WTC11 (cell line): Measurements from ENCODE around the gene ERF. TPM values are rescaled to one million over a fixed set of nuclear protein-coding genes. Genes with fewer than 3 reads are reported as not detected.

Experiments
- AR ChIP-seq: fragments of 250-450 bp; sonication (Bioruptor Pico); IDR thresholded peaks from 2 replicates; pipeline ENCODE4 v1.9.0; 2021; ENCODE audit warnings: mild to moderate bottlenecking
- E2F5 ChIP-seq: sonication (generic); formaldehyde crosslinking; IDR thresholded peaks from 2 replicates; pipeline ENCODE4 v1.8.1; 2022; ENCODE audit warnings: mild to moderate bottlenecking, moderate library complexity, missing genetic modification reagents
- ELF4 ChIP-seq: sonication (generic); formaldehyde crosslinking; IDR thresholded peaks from 2 replicates; pipeline ENCODE4 v1.8.1; 2022; ENCODE audit warnings: low read depth, mild to moderate bottlenecking, moderate library complexity, missing genetic modification reagents
- FOXK1 ChIP-seq: sonication (generic); formaldehyde crosslinking; IDR thresholded peaks from 2 replicates; pipeline ENCODE4 v1.8.0; 2022; ENCODE audit warnings: mild to moderate bottlenecking, moderate library complexity, missing genetic modification reagents
- GABPB1 ChIP-seq: sonication (generic); formaldehyde crosslinking; IDR thresholded peaks from 2 replicates; pipeline ENCODE4 v1.8.1; 2023; ENCODE audit warnings: mild to moderate bottlenecking, missing genetic modification reagents
- HMGA2 ChIP-seq: fragments of 250-450 bp; sonication (Bioruptor Pico); IDR thresholded peaks from 2 replicates; pipeline ENCODE4 v1.4.0; 2021; ENCODE audit warnings: mild to moderate bottlenecking, moderate library complexity
- JUN ChIP-seq: sonication (generic); formaldehyde crosslinking; IDR thresholded peaks from 2 replicates; pipeline ENCODE4 v1.8.0; 2023; ENCODE audit warnings: mild to moderate bottlenecking, missing genetic modification reagents
- MXD4 ChIP-seq: fragments of 250-450 bp; sonication (Bioruptor Pico); IDR thresholded peaks from 2 replicates; pipeline ENCODE4 v1.8.0; 2021; ENCODE audit warnings: mild to moderate bottlenecking, moderate library complexity, borderline replicate concordance
- MYBL2 ChIP-seq: sonication (generic); formaldehyde crosslinking; IDR thresholded peaks from 2 replicates; pipeline ENCODE4 v1.8.1; 2023; ENCODE audit warnings: mild to moderate bottlenecking, moderate library complexity, missing genetic modification reagents
- NR2C2 ChIP-seq: sonication (generic); formaldehyde crosslinking; IDR thresholded peaks from 2 replicates; pipeline ENCODE4 v1.8.0; 2022; ENCODE audit warnings: mild to moderate bottlenecking, missing genetic modification reagents
- NR3C1 ChIP-seq: sonication (generic); formaldehyde crosslinking; conservative IDR thresholded peaks from 2 replicates; pipeline ENCODE4 v1.8.1; 2023; ENCODE audit warnings: low read depth, mild to moderate bottlenecking, missing genetic modification reagents
- TEAD4 ChIP-seq: sonication (generic); formaldehyde crosslinking; IDR thresholded peaks from 2 replicates; pipeline ENCODE4 v1.8.0; 2022; ENCODE audit warnings: mild to moderate bottlenecking, missing genetic modification reagents
- USF2 ChIP-seq: sonication (generic); formaldehyde crosslinking; IDR thresholded peaks from 2 replicates; pipeline ENCODE4 v1.8.1; 2023; ENCODE audit warnings: mild to moderate bottlenecking, missing genetic modification reagents, moderate library complexity
- ZNF219 ChIP-seq: sonication (generic); formaldehyde crosslinking; IDR thresholded peaks from 2 replicates; pipeline ENCODE4 v1.8.0; 2023; ENCODE audit warnings: missing genetic modification reagents, mild to moderate bottlenecking, borderline replicate concordance
- ZNF232 ChIP-seq: sonication (generic); formaldehyde crosslinking; IDR thresholded peaks from 2 replicates; pipeline ENCODE4 v1.8.0; 2022; ENCODE audit warnings: mild to moderate bottlenecking, missing genetic modification reagents
- ZNF425 ChIP-seq: fragments of 250-450 bp; sonication (Bioruptor Pico); conservative IDR thresholded peaks from 2 replicates; pipeline ENCODE4 v1.9.0; 2021; ENCODE audit warnings: mild to moderate bottlenecking
- ZNF532 ChIP-seq: fragments of 250-450 bp; sonication (Bioruptor Pico); IDR thresholded peaks from 2 replicates; pipeline ENCODE4 v1.9.0; 2021; ENCODE audit warnings: mild to moderate bottlenecking, borderline replicate concordance
- total RNA-seq: library from RNA; stranded (reverse); gene quantifications from 3 replicates; pipeline ENCODE4 v1.2.3, GENCODE V29; 2021
- TF ChIP-seq, protein P1 (sequence below): sonication (generic); formaldehyde crosslinking; IDR thresholded peaks from 2 replicates; pipeline ENCODE4 v1.8.0; 2022; ENCODE audit warnings: mild to moderate bottlenecking, missing genetic modification reagents
- TF ChIP-seq, protein P2 (sequence below): sonication (generic); formaldehyde crosslinking; IDR thresholded peaks from 2 replicates; pipeline ENCODE4 v1.8.1; 2023; ENCODE audit warnings: mild to moderate bottlenecking, moderate library complexity, missing genetic modification reagents
- TF ChIP-seq, protein P3 (sequence below): sonication (generic); formaldehyde crosslinking; IDR thresholded peaks from 2 replicates; pipeline ENCODE4 v1.8.1; 2022; ENCODE audit warnings: low read depth, missing genetic modification reagents, borderline replicate concordance
- TF ChIP-seq, protein P4 (sequence below): fragments of 250-450 bp; sonication (Bioruptor Pico); IDR thresholded peaks from 2 replicates; pipeline ENCODE4 v1.8.0; 2021; ENCODE audit warnings: mild to moderate bottlenecking

Gene ERF
- total RNA-seq, 1 experiment from 2014 or later: 65.9 TPM

DNA sequence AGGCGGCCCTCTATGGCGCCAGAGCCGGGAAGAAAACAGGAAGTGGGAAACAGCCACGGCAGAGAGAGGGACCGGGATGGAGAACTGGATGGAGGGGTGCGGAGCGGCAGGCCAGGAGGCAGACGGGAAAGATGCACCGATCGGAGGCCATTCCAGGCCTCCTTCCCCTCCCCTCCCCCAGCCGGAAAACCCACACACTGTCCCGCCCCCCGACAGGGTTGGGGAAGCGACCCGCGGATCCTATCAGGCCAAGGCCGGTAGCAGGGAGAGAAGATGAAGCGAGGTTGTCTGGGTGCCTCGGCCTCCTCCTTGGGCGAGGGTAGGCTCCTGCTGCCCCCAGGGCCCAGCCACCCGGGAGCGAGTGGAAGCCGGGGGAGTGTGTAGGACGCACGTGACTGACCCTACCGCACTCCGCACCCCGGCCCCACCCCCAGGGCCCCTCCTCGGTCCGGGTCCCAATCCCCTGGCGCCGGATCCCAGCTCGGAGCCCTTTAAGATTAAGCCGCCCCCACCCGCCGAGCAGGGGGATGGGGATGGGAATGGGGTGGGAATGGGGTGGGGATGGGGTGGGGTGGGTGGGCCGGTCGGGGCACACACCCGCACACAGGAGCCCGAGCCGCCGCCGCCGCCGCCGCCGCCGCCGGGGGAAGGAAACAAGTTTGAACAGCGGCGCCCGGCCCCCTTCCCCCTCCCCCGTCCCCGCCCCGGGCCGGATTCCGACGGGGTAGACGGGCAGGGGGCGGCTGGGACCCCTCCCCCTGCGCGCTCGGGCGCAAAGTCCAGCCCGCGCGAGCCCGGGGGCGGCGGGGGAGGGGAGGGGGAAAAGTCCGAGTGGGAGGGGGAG lies 1.5 kb downstream of the ERF start (continued):
- TF ChIP-seq TEAD4 (CRISPR knock-in tag): no peak
- no peak for TF ChIP-seq ZNF425
- TF ChIP-seq MYBL2 (CRISPR knock-in tag): no peak
- peak; percentile 45; the same call in 1 of the 2 replicates for TF ChIP-seq FOXK1 (CRISPR knock-in tag)
- no peak for TF ChIP-seq GABPB1
- TF ChIP-seq ZNF232: no peak
- no peak for TF ChIP-seq ELF4 (CRISPR knock-in tag)
- TF ChIP-seq, protein P1, sequence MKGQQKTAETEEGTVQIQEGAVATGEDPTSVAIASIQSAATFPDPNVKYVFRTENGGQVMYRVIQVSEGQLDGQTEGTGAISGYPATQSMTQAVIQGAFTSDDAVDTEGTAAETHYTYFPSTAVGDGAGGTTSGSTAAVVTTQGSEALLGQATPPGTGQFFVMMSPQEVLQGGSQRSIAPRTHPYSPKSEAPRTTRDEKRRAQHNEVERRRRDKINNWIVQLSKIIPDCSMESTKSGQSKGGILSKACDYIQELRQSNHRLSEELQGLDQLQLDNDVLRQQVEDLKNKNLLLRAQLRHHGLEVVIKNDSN: peak; percentile 58; the same call in 1 of the 2 replicates
- no peak for TF ChIP-seq ZNF532 (CRISPR knock-in tag)
- TF ChIP-seq, protein P2, sequence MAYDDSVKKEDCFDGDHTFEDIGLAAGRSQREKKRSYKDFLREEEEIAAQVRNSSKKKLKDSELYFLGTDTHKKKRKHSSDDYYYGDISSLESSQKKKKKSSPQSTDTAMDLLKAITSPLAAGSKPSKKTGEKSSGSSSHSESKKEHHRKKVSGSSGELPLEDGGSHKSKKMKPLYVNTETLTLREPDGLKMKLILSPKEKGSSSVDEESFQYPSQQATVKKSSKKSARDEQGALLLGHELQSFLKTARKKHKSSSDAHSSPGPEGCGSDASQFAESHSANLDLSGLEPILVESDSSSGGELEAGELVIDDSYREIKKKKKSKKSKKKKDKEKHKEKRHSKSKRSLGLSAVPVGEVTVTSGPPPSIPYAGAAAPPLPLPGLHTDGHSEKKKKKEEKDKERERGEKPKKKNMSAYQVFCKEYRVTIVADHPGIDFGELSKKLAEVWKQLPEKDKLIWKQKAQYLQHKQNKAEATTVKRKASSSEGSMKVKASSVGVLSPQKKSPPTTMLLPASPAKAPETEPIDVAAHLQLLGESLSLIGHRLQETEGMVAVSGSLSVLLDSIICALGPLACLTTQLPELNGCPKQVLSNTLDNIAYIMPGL (CRISPR knock-in tag): peak; percentile 57; the same call in 1 of the 2 replicates
- no peak for TF ChIP-seq HMGA2
- TF ChIP-seq NR3C1 (CRISPR knock-in tag): no peak
- TF ChIP-seq USF2 (CRISPR knock-in tag): peak; percentile 75
- TF ChIP-seq, protein P3, sequence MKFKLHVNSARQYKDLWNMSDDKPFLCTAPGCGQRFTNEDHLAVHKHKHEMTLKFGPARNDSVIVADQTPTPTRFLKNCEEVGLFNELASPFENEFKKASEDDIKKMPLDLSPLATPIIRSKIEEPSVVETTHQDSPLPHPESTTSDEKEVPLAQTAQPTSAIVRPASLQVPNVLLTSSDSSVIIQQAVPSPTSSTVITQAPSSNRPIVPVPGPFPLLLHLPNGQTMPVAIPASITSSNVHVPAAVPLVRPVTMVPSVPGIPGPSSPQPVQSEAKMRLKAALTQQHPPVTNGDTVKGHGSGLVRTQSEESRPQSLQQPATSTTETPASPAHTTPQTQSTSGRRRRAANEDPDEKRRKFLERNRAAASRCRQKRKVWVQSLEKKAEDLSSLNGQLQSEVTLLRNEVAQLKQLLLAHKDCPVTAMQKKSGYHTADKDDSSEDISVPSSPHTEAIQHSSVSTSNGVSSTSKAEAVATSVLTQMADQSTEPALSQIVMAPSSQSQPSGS (CRISPR knock-in tag): no peak
- TF ChIP-seq, protein P4, sequence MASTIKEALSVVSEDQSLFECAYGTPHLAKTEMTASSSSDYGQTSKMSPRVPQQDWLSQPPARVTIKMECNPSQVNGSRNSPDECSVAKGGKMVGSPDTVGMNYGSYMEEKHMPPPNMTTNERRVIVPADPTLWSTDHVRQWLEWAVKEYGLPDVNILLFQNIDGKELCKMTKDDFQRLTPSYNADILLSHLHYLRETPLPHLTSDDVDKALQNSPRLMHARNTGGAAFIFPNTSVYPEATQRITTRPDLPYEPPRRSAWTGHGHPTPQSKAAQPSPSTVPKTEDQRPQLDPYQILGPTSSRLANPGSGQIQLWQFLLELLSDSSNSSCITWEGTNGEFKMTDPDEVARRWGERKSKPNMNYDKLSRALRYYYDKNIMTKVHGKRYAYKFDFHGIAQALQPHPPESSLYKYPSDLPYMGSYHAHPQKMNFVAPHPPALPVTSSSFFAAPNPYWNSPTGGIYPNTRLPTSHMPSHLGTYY (CRISPR knock-in tag): no peak
- no peak for TF ChIP-seq JUN (CRISPR knock-in tag)
- TF ChIP-seq AR: no peak
- no peak for TF ChIP-seq ZNF219
- TF ChIP-seq MXD4 (CRISPR knock-in tag): no peak
- no peak for TF ChIP-seq NR2C2 (CRISPR knock-in tag)
- no peak; the same call in 1 of the 2 replicates for TF ChIP-seq E2F5 (CRISPR knock-in tag)
